WTC11 (cell line): ENCODE results near the gene EN2.

Experiments
- CBFB ChIP-seq: sonication (generic); formaldehyde crosslinking; IDR thresholded peaks from 2 replicates; pipeline ENCODE4 v1.8.1; 2022; ENCODE audit warnings: mild to moderate bottlenecking, low read depth, missing genetic modification reagents
- ELF4 ChIP-seq: sonication (generic); formaldehyde crosslinking; IDR thresholded peaks from 2 replicates; pipeline ENCODE4 v1.8.1; 2022; ENCODE audit warnings: low read depth, mild to moderate bottlenecking, moderate library complexity, missing genetic modification reagents
- MYBL2 ChIP-seq: sonication (generic); formaldehyde crosslinking; IDR thresholded peaks from 2 replicates; pipeline ENCODE4 v1.8.1; 2023; ENCODE audit warnings: mild to moderate bottlenecking, moderate library complexity, missing genetic modification reagents
- ZNF121 ChIP-seq: sonication (generic); formaldehyde crosslinking; IDR thresholded peaks from 2 replicates; pipeline ENCODE4 v1.8.0; 2023; ENCODE audit warnings: missing genetic modification reagents
- ZNF423 ChIP-seq: fragments of 250-450 bp; sonication (Bioruptor Pico); IDR thresholded peaks from 2 replicates; pipeline ENCODE4 v2.1.2; 2022; ENCODE audit warnings: mild to moderate bottlenecking, moderate library complexity
- TF ChIP-seq, protein P1 (sequence below): sonication (generic); formaldehyde crosslinking; IDR thresholded peaks from 2 replicates; pipeline ENCODE4 v1.8.0; 2023; ENCODE audit warnings: missing genetic modification reagents
- TF ChIP-seq, protein P2 (sequence below): fragments of 200-600 bp; IDR thresholded peaks from 2 replicates; pipeline ENCODE4 v1.8.0; 2022; ENCODE audit warnings: antibody characterized with exemption
- TF ChIP-seq, protein P3 (sequence below): sonication (generic); formaldehyde crosslinking; IDR thresholded peaks from 2 replicates; pipeline ENCODE4 v1.8.1; 2022; ENCODE audit warnings: low read depth, mild to moderate bottlenecking, moderate library complexity, missing genetic modification reagents, borderline replicate concordance
- TF ChIP-seq, protein P4 (sequence below): sonication (generic); formaldehyde crosslinking; IDR thresholded peaks from 2 replicates; pipeline ENCODE4 v1.8.0; 2022; ENCODE audit warnings: mild to moderate bottlenecking, missing genetic modification reagents
- TF ChIP-seq, protein P5 (sequence below): sonication (generic); formaldehyde crosslinking; conservative IDR thresholded peaks from 2 replicates; pipeline ENCODE4 v1.8.1; 2022; ENCODE audit warnings: mild to moderate bottlenecking, missing genetic modification reagents

DNA sequence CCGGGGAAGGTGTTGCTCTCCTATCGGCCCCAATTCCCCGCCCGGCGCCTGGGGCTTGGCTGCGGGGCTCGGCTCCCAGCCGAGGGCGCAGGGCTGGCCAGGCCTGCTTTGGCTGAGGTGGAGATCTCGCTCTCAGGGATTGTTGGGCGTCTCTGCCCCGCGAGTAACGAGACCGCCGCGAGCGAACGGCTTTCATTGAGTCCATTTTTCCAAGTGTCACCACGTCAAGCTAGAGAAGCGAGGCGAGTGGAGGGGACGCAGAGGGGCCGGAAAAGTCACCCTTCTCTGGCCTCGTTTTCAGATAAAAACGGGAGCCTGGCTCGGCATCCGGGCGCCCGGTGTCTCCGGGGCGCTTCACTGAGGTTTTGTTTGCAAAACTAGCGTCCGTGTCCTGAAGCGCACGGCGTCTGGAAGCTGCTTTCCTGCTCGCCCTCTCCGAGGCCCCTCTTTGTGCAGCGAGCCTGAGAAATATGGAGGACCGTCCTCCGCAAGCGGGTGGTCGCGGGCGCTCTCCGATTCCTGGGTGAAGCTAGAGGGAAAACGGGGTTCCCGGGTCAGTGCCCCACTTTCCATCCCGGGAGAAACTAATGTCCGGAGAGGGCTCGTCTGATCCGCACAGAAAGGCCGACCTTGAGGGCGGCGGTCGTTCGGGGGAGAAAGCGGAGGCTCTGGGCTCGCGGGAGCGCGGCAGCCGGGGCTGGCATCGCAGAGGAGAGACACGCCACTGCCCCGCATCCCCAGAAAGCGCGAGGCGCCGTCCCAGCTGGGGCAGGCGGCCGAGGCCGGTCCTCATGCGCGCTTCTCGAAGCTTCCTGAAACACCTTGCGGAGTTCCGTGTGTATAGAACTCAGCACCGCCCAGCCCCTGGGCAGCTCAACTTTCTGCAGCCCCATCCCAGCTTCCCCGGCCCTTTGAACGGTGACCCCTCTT is 3.5 kb upstream of the EN2 start:
- TF ChIP-seq, protein P1, sequence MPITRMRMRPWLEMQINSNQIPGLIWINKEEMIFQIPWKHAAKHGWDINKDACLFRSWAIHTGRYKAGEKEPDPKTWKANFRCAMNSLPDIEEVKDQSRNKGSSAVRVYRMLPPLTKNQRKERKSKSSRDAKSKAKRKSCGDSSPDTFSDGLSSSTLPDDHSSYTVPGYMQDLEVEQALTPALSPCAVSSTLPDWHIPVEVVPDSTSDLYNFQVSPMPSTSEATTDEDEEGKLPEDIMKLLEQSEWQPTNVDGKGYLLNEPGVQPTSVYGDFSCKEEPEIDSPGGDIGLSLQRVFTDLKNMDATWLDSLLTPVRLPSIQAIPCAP: no peak
- TF ChIP-seq ELF4: no peak
- no peak for TF ChIP-seq ZNF423
- TF ChIP-seq ZNF121: no peak
- TF ChIP-seq MYBL2 (CRISPR knock-in tag): no peak
- TF ChIP-seq CBFB (CRISPR knock-in tag): no peak
- TF ChIP-seq, protein P2, sequence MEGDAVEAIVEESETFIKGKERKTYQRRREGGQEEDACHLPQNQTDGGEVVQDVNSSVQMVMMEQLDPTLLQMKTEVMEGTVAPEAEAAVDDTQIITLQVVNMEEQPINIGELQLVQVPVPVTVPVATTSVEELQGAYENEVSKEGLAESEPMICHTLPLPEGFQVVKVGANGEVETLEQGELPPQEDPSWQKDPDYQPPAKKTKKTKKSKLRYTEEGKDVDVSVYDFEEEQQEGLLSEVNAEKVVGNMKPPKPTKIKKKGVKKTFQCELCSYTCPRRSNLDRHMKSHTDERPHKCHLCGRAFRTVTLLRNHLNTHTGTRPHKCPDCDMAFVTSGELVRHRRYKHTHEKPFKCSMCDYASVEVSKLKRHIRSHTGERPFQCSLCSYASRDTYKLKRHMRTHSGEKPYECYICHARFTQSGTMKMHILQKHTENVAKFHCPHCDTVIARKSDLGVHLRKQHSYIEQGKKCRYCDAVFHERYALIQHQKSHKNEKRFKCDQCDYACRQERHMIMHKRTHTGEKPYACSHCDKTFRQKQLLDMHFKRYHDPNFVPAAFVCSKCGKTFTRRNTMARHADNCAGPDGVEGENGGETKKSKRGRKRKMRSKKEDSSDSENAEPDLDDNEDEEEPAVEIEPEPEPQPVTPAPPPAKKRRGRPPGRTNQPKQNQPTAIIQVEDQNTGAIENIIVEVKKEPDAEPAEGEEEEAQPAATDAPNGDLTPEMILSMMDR: no peak
- TF ChIP-seq, protein P3, sequence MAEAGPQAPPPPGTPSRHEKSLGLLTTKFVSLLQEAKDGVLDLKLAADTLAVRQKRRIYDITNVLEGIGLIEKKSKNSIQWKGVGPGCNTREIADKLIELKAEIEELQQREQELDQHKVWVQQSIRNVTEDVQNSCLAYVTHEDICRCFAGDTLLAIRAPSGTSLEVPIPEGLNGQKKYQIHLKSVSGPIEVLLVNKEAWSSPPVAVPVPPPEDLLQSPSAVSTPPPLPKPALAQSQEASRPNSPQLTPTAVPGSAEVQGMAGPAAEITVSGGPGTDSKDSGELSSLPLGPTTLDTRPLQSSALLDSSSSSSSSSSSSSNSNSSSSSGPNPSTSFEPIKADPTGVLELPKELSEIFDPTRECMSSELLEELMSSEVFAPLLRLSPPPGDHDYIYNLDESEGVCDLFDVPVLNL (CRISPR knock-in tag): no peak
- TF ChIP-seq, protein P4, sequence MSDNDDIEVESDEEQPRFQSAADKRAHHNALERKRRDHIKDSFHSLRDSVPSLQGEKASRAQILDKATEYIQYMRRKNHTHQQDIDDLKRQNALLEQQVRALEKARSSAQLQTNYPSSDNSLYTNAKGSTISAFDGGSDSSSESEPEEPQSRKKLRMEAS (CRISPR knock-in tag): no peak
- TF ChIP-seq, protein P5, sequence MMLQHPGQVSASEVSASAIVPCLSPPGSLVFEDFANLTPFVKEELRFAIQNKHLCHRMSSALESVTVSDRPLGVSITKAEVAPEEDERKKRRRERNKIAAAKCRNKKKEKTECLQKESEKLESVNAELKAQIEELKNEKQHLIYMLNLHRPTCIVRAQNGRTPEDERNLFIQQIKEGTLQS (CRISPR knock-in tag): no peak
